Neural progenitor cell (in vitro differentiated cells): ENCODE data around the gene ING3.

ENCODE experiments used
- CTCF ChIP-seq: fragments of 200-600 bp; sonication (generic); IDR thresholded peaks from 2 replicates; pipeline ENCODE4 v1.5.1; 2017; ENCODE audit warnings: antibody characterized with exemption, mild to moderate bottlenecking
- EZH2 ChIP-seq: fragments of 200-600 bp; sonication (generic); IDR thresholded peaks from 2 replicates; pipeline ENCODE4 v1.6.1; 2017; ENCODE audit warnings: antibody characterized with exemption, mild to moderate bottlenecking, moderate library complexity
- EZH2phosphoT487 ChIP-seq: fragments of 200-600 bp; sonication (generic); IDR thresholded peaks from 2 replicates; pipeline ENCODE4 v1.6.1; 2017; ENCODE audit warnings: antibody characterized with exemption

GRCh38 chr7:121002048-121002756, 51.6 kb downstream of the ING3 start:
- no peak for TF ChIP-seq CTCF
- no peak for TF ChIP-seq EZH2
- TF ChIP-seq EZH2phosphoT487: no peak
